GM11168 (cell line): Measurements from ENCODE around the gene TTLL10.
"Not testable (repeated sequence)": the region's sequence is repeated elsewhere in the genome, so short reads cannot be mapped to it uniquely, and the experiment has no call there.

Experiments
- in situ Hi-C: fragments of 300-500 bp; cut with MboI; formaldehyde crosslinking; loops from one replicate; pipeline ENCODE4 v1.12.0; 2022; ENCODE audit warnings: low sequenced_read_pairs; ENCODE audit not compliant: unreplicated experiment

The TTLL10 gene

DNA sequence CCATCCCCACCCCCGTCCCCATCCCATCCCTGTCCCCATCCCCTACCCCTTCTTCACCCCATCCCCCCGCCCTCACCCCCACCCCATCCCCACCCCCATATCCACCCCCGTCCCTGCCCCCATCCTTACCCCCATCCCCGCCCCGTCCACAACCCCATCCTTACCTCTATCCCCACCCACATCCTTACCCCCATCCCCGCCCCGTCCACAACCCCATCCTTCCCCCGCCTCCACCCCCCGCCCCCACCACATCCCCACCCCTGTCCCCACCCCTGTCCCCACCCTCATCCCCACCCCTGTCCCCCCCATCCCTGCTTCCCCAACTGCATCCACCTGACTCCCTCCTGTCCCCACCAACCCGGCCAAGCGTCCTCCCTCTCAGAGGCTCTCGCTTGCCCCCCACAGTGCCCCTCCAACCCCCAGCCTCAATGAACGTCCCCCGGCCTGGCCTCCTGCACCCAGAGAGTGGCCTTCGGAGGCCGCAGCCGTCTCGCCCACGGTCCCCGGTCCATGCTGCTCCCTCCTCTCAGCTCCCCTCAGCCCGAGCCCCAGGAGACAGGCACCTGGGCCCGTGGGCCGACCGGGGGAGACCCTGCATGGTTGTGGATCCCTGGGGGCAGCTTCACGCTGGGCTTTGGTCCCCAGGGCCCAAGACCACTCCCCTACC, 32.3 kb upstream of the TTLL10 start:
- in situ Hi-C loops = no loop called here

DNA sequence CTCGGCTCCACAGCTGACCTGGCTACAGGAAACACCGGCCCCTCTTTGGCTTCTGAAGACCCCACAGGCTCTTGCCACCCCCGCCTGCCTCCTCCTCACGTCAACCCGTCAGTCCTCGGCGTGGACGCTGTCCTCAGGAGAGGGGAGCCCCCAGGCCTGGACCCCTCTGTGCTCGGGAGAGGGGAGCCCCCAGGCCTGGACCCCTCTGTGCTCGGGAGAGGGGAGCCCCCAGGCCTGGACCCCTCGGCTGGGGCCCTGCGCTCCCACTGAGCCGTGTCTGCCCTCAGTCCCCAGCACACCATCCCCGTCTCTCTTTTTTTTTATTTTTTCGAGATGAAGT, 31.8 kb upstream of the TTLL10 start:
- in situ Hi-C loops = no loop called here

DNA sequence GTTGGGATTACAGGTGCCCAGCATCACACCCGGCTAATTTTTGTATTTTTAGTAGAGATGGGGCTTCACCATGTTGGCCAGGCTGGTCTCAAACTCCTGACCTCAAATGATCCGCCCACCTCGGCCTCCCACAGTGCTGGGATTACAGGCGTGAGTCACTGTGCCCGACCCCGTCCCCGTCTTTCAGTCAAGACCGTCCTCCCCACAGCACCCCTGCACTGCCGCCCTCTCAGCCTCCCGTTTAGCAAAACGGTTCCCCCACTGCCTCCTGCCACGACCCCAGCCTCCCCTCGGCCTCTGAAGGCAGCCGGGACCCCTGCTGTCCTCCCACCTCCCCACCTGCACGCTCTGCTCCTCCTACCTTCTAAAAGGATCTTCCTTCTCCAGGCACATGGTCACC, 31.3 kb upstream of the TTLL10 start:
- in situ Hi-C loops = not testable (repeated sequence)

DNA sequence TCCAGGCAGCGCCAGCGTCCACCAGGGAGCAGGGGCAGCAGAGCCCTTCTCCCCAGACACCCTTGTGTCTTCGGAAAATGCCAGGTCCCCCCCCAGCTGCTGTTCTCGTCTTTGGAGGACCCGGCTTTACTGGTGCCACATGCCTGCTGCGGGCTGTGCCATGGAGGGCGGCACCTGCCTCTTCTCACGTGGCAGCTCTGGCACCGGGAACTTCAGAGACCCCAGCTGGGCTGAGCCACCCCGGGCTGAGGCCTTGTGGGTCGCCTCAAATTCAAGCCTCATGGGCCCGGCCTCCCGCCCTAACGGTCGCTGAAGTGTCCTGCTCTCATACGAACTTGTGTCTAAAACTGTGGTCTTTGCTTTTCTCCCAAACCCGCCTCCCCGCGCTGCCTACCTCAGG, 30.8 kb upstream of the TTLL10 start:
- in situ Hi-C loops = no loop called here

DNA sequence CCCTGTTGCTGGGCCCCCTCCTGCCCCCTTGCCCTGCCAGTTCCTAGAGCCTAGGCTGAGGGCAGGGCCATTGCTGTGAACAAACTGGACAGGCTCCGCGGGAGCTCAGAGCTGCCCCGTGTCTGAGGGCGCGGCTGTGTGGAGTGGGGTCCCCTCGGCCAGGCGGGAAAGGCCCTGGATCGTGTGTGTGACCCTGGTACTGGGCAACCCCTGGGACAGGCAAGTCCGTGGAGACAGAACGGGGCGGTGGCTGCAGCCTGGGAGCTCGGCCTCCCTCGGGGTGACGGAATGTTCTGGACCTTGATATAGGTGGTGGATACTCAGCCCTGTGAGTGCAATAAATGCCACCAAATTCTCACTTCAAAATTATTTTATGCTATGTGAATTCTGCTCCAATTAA, 30.0 kb upstream of the TTLL10 start:
- in situ Hi-C loops = no loop called here

DNA sequence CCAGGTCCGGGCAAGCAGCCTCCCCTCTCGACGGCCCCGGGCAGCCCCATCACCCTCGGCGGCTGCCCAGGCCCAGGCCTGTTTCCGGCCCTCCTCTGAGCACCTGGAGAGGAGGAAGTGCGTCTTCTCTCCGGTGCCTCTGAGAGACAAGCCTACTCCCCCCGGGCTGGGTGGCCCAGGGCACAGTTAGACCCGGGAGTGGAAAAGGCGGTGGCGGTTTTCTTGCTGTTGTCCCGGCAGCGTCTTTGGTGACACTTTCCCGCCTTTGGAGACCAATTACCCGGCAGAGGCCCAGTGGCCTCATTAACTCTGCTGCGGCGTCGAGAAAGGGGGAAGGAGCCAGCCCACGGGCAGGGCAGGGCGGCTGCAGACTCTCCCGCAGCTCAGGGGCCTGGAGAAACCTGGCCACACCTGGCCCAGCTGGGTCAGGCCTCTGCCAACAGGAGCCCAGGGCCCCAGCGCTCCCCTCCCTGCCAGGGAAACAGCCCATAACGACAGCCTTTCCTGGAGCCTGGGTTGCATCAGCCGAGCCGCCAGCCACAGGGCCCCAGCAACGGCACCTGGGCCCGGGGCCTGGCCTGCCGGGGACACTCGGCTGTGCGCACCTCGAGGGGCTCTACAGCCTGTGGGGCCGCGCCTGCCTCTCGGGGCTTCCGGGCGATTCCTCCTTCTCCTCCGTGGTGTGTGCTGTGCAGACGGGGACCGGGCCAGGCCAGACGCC, 29.4 kb upstream of the TTLL10 start:
- in situ Hi-C loops = no loop called here

DNA sequence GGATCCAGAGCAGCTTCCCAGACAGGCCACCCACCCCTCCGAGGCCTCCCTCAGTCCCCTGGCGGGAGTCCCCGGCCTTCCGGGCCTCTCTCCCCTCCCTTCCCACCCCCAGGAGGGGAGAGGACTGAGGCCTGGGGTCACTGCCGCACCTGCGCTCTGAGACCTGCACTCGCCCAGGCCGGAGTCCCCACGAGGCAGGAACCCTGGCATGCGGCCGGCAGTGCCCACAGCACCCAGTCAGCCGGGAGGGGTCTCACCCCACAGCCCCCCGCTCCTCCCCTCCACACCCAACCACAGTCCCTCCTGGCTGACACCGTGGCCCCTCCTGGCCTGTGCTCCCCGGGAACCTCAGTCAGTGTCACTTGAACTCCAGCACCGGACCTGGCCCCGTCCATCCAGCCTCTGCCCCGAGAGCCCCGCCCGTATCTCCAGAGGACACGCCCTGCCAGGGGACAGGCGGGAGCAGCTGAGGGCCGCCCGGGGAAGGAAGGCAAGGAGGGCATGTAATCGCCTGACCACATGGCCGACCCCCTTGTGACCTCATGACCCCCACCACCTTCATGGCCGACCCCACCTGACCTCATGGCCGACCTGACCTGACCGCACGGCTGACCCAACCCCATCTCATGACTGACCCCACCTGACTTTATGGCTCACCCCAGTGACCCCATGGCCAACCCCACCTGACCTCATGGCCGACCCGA, 28.7 kb upstream of the TTLL10 start:
- in situ Hi-C loops = no loop called here

DNA sequence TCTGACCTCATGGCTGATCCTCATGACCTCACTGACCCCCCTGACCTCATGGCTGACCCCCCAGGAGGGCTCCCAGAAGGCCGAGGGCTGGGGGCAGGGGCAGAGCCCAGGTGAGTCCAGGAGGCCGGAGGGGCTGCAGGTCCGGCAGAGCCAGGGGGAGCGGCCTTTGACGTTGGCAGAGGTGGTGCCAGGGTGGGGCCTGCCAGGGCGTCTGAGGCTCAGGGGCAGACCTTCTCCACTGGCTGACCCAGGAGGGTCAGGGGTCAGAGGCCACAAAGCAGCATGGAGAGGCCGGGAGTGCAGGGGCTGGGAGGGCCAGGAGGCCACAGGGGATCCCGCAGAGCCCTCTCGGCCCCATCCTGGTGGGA, 28.1 kb upstream of the TTLL10 start:
- in situ Hi-C loops = no loop called here

DNA sequence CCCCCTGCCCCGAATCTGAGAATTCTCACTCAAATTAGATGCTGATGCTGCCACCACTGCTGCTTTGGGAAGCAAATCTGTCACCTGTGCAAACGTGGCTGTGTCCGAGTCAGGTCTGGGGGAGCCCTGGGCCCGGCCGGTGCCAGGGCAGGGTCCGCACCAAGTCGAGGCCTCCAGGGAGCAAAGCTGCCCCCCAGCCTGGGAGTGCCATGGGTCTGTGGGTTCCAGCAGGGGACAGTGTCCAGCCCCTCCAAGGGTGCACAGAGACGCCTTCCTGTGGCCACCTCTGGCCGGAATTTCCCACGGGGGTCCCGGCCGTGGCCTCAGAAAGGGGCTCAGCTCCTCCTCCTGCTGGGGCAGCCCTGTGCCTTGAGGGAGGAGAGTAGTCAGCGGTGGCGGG, 27.7 kb upstream of the TTLL10 start:
- in situ Hi-C loops = no loop called here

DNA sequence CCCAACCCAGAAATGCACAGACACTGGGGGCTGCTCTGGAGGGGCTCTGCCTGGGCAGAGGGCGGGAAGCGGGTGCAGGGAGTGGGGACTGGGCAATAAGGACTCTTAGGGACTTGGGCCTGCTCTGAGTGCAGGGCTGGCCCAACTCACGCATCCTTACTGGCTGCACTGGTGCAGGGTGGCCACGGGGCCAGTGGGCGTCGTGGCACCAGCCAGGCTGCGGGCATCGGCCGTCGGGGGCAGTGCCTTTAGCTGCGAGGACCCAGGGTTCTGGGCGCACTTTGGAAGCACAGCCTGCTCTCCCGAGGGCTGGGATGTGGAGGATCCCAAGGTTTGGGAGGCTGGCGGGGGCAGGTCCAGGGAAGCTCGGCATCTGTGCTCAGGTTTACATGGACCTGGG, 27.1 kb upstream of the TTLL10 start:
- in situ Hi-C loops = no loop called here

DNA sequence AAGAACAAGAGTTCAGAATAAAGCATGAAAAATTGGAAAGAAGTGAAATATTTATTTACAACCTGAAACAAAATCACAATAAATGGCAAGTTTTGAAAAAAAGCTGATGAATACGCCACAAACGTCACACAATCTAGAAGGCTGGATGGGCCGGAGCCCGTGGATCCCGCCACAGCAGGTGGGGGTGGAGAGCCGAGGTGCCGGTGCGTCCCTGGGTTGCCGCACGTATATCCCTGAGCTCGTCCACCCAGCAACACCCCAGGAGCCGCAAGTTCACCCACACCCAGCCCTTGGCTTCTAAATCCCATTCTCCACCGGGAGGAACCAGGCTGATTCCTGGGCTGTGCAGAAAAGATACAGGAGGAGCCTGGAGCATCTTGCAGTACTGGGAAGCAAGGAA, 25.6 kb upstream of the TTLL10 start:
- in situ Hi-C loops = no loop called here

DNA sequence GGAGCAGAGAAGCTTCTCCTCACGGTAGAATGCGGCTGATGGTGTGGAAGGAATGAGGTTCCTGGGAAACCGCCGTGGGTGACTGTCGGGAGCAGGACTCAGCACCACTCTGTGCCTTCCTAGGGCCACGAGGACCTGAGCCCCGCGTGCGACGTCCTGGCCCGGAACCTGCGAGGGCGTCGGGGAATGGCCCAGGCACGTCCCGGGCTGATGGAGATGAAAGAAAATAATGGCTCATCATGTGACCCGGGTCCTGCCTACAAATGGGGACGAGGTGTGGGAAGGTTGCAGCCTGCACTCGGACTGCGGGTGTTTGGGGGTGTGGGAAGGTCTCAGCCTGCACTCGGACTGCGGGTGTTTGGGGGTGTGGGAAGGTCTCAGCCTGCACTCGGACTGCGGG, 25.1 kb upstream of the TTLL10 start:
- in situ Hi-C loops = no loop called here

DNA sequence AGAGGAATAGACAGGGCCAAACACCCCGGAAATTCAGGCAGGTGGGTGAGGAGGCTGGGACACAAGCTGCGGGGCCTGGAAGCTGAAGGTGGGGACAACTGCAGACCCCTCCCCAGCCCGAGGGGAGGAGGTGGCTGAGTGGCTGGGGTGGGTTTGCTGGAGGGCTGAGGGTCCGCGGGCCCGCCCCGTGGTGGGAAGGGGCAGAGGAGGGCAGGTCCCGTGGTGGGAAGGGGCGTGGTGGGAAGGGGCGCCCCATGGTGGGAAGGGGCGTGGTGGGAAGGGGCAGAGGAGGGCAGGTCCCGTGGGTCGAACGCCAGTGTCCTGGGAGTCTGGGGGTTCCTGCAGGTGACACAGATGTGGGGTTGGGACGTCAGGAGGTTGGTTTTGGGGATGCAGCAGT, 24.3 kb upstream of the TTLL10 start:
- in situ Hi-C loops = no loop called here

DNA sequence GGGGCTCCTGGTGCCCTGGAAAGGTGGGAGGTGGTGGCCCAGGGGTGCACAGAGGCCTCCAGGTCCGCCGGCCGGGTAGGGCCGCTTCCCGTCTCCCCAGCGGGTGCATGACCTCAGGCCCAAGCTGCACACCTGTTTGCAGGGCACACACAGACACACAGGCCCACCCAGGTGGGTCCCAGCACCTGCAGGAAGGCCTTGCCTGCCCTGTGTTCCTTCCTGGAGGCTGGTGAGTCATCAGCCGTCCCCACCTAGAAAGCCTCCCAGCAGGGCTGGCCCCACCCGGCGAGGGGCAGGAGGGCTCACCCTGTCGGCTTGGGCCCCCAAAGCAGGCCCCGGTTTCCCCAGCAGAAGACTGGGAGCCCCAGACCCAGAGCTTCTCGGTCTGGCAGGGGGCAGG, 23.6 kb upstream of the TTLL10 start:
- in situ Hi-C loops = no loop called here

DNA sequence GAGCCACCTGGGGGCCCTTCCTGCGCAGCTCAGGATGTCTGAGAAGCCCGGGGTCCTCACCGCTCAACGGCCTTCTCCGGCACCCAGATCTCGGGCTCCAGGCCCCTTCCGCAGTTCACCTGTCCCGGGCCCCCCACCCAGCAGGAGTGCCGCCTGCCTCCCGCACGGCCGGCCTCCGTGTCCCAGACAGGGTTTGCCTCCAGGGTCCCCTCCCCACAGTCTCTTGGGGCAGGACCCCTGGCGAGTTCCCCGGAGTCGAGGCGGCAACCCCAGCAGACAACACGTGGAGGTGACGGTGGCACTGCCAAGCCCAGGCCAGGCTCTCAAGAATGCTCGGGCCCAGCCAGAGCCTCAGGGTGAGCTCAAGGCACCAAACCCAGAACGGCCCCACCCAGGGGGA, 22.4 kb upstream of the TTLL10 start:
- in situ Hi-C loops = no loop called here

DNA sequence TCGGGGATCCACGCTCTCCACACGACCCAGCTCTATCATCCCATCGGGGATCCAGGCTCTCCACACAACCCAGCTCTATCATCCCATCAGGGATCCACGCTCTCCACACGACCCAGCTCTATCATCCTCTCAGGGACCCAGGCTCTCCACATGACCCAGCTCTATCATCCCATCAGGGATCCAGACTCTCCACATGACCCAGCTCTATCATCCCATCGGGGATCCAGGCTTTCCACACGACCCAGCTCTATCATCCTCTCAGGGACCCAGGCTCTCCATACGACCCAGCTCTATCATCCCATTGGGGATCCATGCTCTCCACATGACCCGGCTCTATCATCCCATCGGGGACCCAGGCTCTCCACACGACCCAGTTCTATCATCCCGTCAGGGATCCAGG, 21.2 kb upstream of the TTLL10 start:
- in situ Hi-C loops = not testable (repeated sequence)

DNA sequence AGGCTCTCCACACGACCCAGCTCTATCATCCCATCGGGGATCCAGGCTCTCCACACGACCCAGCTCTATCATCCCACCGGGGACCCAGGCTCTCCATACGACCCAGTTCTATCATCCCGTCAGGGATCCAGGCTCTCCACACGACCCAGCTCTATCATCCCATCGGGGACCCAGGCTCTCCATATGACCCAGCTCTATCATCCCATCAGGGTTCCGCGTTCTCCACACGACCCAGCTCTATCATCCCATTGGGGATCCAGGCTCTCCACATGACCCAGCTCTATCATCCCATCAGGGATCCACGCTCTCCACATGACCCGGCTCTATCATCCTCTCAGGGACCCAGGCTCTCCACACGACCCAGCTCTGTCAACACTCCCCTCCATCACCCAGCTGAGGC, 20.5 kb upstream of the TTLL10 start:
- in situ Hi-C loops = not testable (repeated sequence)

DNA sequence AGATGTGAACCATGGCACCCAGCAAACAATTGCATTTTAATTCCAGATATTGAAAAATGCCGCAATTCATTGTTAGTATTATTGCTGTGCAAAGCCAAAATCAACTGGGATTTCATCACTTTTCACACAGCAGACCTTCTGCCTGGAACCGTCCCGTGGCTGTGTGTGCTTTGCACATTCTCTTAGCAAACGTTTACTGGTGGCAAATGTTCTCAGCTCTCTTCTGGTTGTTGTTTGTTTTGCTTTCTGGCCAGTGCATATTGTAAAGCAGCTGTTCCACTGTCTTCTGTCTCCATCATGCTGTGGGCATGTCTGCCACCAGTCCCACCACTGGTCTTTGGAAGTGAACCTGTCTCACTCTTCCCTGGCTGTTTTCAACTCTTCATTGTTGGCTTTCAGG, 19.8 kb upstream of the TTLL10 start:
- in situ Hi-C loops = no loop called here

DNA sequence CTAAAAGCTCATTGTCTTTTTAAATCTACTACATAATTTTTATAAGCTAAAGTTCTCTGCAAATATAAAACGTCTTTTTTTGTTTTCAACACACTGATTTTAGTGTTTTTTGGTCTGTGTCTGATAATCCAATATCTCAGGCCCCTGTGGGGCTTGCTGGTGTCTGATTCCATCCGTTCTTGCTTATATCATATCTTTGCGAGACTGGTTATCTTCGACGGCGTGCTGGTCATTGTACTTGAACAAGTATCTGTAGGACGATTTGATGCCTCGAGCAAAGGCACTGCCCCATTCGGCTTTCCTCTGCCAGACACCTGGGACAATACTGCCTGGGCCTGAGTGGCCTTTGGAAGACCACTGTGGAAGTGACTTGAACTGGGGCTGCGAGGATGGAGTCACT, 18.4 kb upstream of the TTLL10 start:
- in situ Hi-C loops = no loop called here

DNA sequence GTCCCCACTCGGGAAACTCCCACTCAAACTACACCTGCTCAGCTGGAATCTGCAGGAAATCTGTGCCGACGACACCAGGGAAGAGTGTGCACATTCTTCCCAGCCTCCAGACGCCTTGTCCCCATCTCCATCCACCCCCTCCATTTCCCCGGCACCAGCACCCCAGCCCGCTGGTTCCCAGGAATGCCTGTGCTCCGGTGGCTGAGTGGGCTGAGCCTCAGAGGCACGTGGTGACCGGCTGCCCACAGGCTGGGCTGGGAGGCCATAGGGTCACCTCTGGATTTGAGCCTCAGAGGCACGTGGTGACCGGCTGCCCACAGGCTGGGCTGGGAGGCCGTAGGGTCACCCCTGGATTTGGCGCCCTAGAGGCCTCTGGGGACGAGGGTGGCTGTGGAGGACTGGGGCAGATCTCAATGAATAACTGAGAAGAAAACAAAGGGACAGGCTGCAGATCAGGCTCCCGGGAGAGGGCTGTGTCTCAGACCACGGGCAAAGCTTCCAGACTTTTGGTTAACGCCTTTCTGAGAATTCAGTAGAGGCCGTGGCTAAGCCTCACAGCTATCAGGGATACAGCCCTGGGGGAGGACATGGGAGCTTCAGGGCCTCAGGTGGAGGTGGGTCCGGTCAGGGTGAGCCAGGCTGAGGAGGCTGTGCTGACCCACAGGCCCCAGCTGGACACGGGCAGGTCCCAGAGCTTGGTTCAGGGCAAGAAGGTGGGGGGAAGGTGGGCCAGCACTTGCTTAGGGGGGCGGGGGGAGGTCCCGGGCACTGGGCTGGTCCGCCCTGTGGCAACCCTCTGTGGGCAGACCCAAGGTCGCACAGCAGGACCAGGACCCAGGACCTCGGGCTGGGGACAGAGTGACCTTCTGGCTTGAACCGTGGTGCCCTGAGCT, 17.3 kb upstream of the TTLL10 start:
- in situ Hi-C loops = no loop called here

DNA sequence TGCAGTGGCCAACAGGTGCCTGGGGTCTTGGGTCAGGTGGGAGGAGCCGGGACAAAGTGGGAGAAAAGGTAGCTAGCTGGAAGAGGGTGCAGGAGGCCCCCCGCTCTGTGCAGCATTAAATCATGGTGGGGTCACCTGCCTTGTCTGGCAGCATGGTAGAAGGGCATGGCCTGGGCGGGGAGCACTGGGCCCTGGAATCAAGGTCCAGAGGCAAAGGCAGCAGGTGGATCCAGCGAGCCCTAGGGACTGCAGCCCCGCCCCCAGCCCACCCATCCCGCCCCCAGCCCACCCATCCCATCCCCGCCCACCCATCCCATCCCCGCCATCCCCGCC, 16.7 kb upstream of the TTLL10 start:
- in situ Hi-C loops = no loop called here
